ENCODE measurements around the gene DDO.

Gene DDO

GRCh38 chr6:110419028-110419739 lies 3.8 kb upstream of the DDO start:
- no peak for DNase-seq

- no peak for DNase-seq
These were observed 3.2 kb upstream of the DDO start for GRCh38 chr6:110418594-110418993.

GRCh38 chr6:110414669-110415068 lies 706 bp downstream of the DDO start:
- DNase-seq: no peak

- no peak for DNase-seq
These were observed 3.0 kb downstream of the DDO start for GRCh38 chr6:110412360-110412759.

- no peak for DNase-seq
These were observed 4.9 kb downstream of the DDO start for GRCh38 chr6:110410511-110410910.

- DNase-seq: no peak
These were observed 5.6 kb downstream of the DDO start for GRCh38 chr6:110409794-110410193.

GRCh38 chr6:110408901-110409300 lies 6.5 kb downstream of the DDO start:
- no peak for DNase-seq

- no peak for DNase-seq
These were observed 10.8 kb downstream of the DDO start for GRCh38 chr6:110404607-110405006.

GRCh38 chr6:110401585-110402176 lies 13.7 kb downstream of the DDO start:
- DNase-seq: no peak

- DNase-seq: no peak
These were observed 15.2 kb downstream of the DDO start for GRCh38 chr6:110400208-110400607.

GRCh38 chr6:110399219-110400071 lies 15.9 kb downstream of the DDO start:
- no peak for DNase-seq

- no peak for DNase-seq
These were observed 16.6 kb downstream of the DDO start for GRCh38 chr6:110398778-110399177.

- DNase-seq: no peak
These were observed 20.2 kb downstream of the DDO start for GRCh38 chr6:110395221-110395620.

GRCh38 chr6:110394409-110394808 lies 21.0 kb downstream of the DDO start:
- no peak for DNase-seq

- no peak for DNase-seq
These were observed 22.6 kb downstream of the DDO start for GRCh38 chr6:110392727-110393126.

- DNase-seq: no peak
These were observed 25.0 kb downstream of the DDO start for GRCh38 chr6:110390404-110390803.

GRCh38 chr6:110389689-110390382 lies 25.5 kb downstream of the DDO start:
- DNase-seq: no peak

- no peak for DNase-seq
These were observed 27.4 kb downstream of the DDO start for GRCh38 chr6:110387986-110388385.

GRCh38 chr6:110385458-110385863 lies 29.9 kb downstream of the DDO start:
- no peak for DNase-seq

- DNase-seq: no peak
These were observed 36.8 kb downstream of the DDO start for GRCh38 chr6:110378552-110378951.

GRCh38 chr6:110369066-110369465 lies 46.3 kb downstream of the DDO start:
- no peak for DNase-seq

GRCh38 chr6:110368284-110368683 lies 47.1 kb downstream of the DDO start:
- DNase-seq: no peak

GRCh38 chr6:110367825-110368224 lies 47.5 kb downstream of the DDO start:
- no peak for DNase-seq
